Liver (tissue), 3 donors: ENCODE results near the gene ADNP.

ENCODE experiments used
- GABPA ChIP-seq, 2 donors: IDR thresholded peaks in 1 of 2; conservative IDR thresholded peaks in 1 of 2; 2 replicates each; pipeline ENCODE4 v1.6.1; 2016; ENCODE audit warnings: antibody characterized with exemption in 2 of 2, mild to moderate bottlenecking in 1 of 2, moderate library complexity in 1 of 2
- JUND ChIP-seq, 2 donors: IDR thresholded peaks; 2 replicates each; pipeline ENCODE4 v1.6.1; 2016; ENCODE audit warnings: antibody characterized with exemption in 2 of 2
- MAX ChIP-seq: IDR thresholded peaks from 2 replicates; pipeline ENCODE4 v1.6.1; 2016; ENCODE audit warnings: antibody characterized with exemption
- REST ChIP-seq: IDR thresholded peaks from 2 replicates; pipeline ENCODE4 v1.6.1; 2016; ENCODE audit warnings: antibody characterized with exemption, mild to moderate bottlenecking
- RXRA ChIP-seq, 2 donors: IDR thresholded peaks; 2 replicates each; pipeline ENCODE4 v1.6.1; 2017 to 2018; ENCODE audit warnings: antibody characterized with exemption in 2 of 2, mild to moderate bottlenecking in 1 of 2
- SP1 ChIP-seq: IDR thresholded peaks from 2 replicates; pipeline ENCODE4 v1.6.1; 2018; ENCODE audit warnings: antibody characterized with exemption, mild to moderate bottlenecking
- ZBTB33 ChIP-seq: IDR thresholded peaks from 2 replicates; pipeline ENCODE4 v1.6.1; 2016; ENCODE audit warnings: antibody characterized with exemption
- TF ChIP-seq, protein P1 (sequence below): fragments of 150-350 bp; IDR thresholded peaks from 2 replicates; pipeline ENCODE4 v1.5.1; 2017; ENCODE audit warnings: improper control_type of control experiment, low read depth, low read length; ENCODE audit not compliant: missing input control
- TF ChIP-seq, protein P2 (sequence below): IDR thresholded peaks from 2 replicates; pipeline ENCODE4 v1.6.1; 2016; ENCODE audit warnings: antibody characterized with exemption
- donor health status: healthy.
- donor health status: healthy.

- TF ChIP-seq ZBTB33 (no peak), SP1 (no peak), REST (no peak), MAX (no peak), RXRA (IDR thresholded peaks at IDR 0.05) (no peak), GABPA (IDR thresholded peaks at IDR 0.05 in 1 of 2, conservative IDR thresholded peaks at IDR 0.05 in 1 of 2) (no peak), JUND (IDR thresholded peaks at IDR 0.05) (no peak)
- TF ChIP-seq, protein P1, sequence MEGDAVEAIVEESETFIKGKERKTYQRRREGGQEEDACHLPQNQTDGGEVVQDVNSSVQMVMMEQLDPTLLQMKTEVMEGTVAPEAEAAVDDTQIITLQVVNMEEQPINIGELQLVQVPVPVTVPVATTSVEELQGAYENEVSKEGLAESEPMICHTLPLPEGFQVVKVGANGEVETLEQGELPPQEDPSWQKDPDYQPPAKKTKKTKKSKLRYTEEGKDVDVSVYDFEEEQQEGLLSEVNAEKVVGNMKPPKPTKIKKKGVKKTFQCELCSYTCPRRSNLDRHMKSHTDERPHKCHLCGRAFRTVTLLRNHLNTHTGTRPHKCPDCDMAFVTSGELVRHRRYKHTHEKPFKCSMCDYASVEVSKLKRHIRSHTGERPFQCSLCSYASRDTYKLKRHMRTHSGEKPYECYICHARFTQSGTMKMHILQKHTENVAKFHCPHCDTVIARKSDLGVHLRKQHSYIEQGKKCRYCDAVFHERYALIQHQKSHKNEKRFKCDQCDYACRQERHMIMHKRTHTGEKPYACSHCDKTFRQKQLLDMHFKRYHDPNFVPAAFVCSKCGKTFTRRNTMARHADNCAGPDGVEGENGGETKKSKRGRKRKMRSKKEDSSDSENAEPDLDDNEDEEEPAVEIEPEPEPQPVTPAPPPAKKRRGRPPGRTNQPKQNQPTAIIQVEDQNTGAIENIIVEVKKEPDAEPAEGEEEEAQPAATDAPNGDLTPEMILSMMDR = no peak
- TF ChIP-seq, protein P2, sequence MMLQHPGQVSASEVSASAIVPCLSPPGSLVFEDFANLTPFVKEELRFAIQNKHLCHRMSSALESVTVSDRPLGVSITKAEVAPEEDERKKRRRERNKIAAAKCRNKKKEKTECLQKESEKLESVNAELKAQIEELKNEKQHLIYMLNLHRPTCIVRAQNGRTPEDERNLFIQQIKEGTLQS = no peak
Observed at GRCh38 chr20:50858525-50858924, 72.7 kb downstream of the ADNP start.
